ENCODE data around the gene HLA-DPB1.

HLA-DPB1 gene

GRCh38 chr6:33105386-33105785, 29.6 kb downstream of the HLA-DPB1 start:
- no peak for DNase-seq

DNA sequence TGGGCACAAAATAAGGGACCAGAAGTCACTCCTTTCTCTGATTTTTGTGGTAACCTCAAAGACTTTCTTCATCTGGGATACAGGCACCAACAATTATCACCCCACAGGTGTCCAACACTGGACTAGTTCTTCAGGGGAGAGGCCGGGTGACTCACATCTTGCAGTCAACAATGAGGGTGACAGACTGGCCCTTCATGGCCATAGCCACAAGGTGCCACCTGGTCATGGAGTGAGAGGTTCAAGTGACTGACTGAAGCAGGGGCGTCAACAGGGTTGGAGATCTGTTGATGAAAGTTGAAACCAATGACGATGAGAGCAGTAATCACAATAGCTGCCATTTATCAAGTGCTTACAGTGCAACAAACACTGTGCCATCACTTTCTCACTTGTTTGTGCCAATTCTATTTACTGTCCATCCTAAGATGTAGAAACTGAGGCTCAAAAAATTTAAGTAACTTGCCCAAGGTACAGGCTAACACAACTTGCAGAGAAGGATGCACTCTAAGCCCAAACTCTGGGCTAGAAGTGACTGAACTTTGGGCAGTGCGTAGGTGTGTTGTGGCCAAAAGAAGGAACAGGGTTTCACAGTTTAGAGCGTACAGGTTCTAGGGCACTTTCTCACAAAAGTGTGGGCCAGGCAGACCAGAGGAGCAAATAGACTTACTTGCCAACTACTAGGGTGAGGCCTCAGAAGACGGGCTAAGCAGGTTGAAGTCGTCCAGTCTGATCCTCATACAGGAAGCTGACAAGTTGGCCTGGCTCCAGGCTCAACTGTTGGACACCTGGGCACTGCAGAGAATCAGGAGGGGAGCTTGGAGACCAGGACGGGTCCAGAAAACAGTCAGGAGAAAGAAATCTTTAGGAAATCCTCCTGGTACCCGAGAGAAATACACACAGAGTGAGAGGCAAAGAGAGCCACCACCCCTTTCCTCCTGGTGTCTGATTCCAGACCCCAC, 30.4 kb downstream of the HLA-DPB1 start:
- DNase-seq, result no peak

DNA sequence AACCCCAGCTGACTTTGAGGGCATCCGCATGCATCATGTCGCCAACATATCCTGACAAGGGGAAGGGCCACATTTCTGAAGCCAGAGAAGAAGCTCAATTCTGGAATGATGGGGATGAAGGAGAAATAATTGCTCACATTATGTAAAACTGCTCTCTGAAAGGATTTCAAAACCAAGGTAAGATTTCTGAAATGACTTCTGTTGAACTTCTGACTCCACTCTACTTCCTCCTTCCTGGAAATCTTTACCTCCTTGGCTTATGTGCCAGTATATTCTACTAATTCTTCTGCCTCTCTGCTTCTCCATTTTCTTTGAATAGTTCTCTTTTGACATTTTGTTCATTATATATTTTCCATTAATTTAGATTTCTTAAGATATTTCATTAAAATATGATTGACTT, 31.9 kb downstream of the HLA-DPB1 start:
- DNase-seq, result no peak

- no peak for DNase-seq
Observed at GRCh38 chr6:33108307-33108706, 32.5 kb downstream of the HLA-DPB1 start.

DNA sequence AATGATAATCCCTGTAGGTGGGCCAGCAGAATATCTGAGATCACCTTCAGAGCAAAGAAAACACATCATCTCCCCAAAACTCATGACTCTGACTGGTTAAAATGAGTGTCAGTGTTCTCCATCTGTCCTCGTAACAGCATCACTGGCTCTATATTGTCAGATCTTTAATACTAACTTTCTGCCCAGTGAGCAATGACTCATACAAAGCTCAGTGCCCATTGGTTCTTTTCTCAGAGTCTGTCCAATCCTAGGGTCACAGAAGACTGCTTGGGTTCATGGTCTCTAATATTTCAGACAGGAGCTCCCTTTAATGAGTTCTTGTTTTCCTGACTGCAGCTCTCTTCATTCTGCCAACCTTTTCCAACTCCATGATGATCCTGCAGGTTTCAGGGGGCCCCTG, 36.4 kb downstream of the HLA-DPB1 start:
- DNase-seq, result no peak

GRCh38 chr6:33113755-33114154, 38.0 kb downstream of the HLA-DPB1 start:
- DNase-seq, result no peak

DNA sequence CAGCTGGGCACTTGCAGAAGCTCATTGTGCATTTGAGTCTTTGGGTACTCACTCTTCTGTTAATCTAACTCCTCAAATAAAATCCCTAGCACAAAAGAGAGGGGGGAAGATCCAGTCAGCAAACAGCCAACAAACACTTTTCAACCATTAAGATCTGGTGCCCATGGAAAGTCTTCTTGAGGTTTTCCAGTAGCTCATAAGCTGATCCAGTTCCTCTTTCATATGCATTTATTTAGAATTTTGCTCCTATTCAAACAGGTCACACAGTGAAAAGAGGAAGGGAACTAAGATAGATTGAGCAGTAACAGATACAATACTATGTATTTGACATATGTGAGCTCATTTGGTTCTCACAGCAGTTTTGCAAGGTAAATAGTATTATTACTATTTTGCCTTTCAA, 38.6 kb downstream of the HLA-DPB1 start:
- no peak for DNase-seq

DNA sequence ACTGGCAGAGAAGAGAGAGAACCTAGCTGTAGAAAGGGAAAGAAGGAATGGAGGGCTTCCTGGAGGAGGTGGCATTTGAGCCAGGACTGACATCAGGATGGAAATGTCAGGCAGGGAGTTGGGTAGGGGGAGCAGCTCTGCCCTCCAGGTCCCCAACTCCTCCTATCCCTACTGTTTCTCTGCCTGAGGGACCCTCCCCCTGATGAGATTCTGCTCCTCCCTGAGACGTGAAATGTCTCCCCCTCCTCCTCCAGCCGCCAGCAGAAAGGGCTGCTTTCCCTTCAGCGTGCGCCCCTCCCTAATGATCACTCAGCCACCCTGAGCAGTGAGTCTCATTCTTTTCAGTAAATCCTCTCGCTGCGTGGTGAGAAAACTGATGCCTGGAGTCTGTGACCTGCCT, 40.6 kb downstream of the HLA-DPB1 start:
- no peak for DNase-seq

GRCh38 chr6:33116841-33117711, 41.3 kb downstream of the HLA-DPB1 start:
- DNase-seq, result peak; percentile 18

- no peak for DNase-seq
Observed at GRCh38 chr6:33117811-33118277, 42.1 kb downstream of the HLA-DPB1 start.

DNA sequence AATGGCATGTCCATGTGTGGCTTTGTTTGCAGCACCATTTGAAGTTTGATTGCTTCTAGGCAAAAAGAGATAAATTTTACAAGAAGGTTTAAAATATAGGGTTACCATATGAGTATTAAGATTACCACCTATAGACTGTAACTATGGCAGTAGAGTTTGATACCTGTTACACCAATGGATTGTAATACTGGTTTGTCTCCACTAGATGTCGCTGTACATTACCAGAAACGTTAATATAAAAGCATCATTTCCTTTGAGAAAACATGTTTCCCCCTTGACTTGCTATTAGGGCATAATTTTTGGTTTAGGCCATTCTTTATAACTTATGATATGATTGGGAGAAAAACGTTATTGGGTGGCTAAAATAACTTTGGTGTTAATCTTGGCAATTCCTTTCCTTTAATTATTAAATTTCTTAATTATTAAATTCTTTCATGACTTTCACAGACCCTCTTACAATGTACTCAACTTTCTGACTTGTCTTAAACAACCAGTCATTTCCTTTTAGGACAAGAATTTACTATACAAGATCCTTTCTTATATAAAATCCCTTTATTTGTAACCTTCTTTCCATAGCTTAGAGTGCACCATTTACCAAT, 42.8 kb downstream of the HLA-DPB1 start:
- DNase-seq, result peak; percentile 64

DNA sequence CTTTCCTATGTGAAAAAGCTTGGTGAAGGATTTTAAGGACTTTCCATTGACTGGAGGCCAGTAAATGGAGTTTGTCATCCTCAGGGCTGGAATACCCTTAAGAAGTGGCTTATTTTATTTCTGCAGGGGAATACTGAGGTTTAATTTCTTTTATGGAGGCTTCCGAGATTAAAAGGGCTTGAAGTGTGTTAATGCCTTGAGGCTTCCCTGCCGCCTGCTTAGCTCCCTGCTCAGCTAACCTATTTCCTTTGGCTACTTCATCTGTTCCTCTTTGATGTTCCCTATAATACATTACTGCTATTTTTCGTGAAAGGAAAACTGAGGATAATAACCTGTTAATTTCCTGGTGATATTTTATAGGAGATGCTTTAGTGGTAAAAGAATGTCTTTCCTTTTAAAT, 44.2 kb downstream of the HLA-DPB1 start:
- no peak for DNase-seq

DNA sequence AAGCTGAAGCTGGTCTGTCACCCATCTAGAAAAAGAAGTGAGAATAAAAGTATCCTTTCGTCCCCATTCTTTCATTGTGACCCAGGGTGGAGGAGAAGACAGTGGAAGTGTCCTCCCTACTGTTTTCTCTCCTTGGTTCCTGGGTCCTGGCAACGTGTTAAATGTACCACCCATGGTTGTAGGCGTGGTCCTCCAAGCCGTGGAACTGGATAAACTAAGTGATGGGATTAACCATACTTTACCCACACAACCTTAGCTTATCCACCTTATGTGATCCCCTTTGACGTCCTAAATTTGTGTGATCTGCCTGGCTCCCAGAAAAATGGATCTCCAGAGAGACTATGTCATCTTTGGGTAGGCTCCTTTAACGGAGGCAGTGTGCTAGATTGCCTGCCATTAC, 47.4 kb downstream of the HLA-DPB1 start:
- DNase-seq, result no peak

DNA sequence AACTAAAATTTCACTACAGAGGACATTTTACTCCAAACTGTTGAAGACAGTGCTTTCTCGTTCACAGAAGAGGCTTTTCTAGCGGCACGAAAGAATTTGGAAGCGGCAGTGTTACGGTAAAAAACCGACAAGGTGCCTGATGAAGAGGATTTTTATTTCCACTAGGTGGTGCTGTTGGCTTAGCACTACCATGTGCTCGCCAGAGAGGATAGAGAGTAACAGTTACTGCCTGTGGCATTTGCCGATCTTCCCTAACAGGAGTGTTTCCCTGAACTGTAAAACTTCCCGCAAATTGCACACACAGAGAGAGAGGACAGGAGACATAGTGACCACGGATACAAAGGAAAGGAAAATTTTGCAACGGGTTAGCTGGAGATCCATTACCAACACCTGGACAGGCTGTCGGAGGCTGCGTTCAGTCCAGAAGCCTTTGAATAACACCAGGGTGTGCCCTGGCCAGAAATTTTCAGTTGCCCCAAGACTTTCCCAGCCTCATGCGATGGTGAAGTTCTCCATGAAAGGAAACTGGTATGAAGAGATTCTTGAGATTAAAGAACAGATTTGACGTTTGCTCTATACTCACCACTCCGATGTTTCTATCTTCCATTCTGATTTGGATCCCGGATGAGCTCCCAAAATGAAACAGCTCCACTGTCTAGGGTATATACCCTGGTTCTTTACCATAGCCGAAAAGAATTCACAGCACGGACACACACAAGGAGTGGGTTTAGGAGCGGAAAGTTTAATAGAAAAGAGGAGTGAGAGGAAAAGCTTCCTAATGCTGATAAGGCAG, 48.1 kb downstream of the HLA-DPB1 start:
- DNase-seq, result peak; percentile 75

DNA sequence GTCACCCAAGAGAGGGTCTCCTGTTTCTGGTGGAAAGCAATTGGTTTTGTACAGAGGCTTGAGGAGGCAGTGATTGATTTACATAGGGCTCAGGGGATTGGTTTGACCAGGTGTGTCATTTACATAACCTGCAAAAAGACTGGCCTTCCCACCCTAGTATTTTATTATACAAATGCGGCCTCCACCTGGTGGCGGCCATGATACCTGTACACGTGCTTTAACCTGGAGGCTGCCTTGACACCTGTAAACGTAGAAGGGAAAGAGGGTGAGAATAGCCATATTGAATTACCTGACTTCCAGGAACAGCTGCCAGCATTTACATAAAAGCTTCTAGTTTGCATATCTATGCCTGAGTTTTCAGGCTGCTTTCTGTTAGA, 48.7 kb downstream of the HLA-DPB1 start:
- DNase-seq, result no peak

GRCh38 chr6:33124947-33125346, 49.2 kb downstream of the HLA-DPB1 start:
- DNase-seq, result no peak

DNA sequence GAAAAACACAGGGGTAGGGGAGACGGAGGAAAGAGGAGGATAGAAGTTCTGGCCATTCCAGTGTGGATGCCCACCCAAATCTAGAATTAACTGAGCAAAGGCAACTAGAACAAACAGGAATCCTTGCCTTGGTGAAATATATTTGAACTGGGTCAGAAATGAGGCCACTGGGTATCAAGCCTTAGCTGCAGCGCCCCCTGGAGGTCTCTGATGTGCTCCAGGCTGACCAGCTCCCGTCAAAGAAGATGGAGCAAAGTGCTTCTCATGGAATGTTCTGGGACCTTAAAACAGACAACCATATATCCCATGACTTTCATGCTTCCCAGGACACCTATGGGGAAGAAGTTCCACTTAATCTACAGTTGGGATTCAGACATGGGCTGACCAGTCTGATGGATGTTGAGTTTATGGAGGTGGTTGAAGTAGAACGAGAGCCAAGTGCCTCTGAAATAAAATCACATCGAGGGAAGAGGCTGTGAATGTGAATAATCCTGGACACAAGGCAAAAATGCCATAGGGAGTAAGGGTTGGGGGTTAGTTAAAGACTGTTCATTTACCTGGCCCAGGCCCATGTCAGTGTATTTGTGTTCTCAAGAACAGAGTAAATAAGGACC, 50.4 kb downstream of the HLA-DPB1 start:
- peak; percentile 74 for DNase-seq

DNA sequence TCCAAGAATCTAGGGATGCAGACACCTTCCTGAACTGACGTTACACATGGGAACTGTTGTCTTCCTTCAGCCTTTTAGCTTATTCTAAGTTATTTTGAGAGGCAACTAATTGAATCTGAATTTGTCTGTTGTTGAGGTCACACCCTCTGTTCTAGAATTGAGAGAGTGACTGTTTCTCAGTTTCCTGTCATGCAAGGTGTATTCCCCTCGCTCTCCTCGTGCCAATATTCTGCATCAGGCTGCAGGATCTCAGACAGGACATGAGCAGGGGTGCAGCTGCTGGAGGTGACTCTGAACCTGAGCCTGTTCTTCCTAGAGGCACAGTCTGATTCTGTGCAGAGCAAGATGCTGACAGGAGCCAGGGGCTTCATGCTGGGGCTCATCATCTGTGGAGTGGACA, 52.5 kb downstream of the HLA-DPB1 start:
- no peak for DNase-seq

DNA sequence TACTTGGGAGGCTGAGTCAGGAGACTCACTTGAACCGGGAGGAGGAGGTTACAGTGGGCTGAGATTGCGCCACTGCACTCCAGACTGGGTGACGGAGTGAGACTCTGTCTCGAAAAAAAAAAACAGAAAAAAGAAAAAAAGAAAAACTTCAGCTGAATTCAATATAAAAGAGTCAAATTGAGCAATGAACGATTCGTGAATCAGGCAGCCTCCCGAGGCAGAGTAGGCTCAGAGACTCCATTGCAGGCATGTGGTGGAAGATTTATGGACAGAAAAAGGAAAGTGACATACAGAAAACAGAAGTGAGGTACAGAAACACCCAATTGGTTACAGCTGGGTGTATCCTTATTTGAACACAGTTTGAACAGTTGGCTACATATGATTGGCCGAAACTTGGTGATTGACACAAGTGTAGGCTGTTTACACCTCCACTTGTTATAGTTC, 56.3 kb downstream of the HLA-DPB1 start:
- no peak for DNase-seq

DNA sequence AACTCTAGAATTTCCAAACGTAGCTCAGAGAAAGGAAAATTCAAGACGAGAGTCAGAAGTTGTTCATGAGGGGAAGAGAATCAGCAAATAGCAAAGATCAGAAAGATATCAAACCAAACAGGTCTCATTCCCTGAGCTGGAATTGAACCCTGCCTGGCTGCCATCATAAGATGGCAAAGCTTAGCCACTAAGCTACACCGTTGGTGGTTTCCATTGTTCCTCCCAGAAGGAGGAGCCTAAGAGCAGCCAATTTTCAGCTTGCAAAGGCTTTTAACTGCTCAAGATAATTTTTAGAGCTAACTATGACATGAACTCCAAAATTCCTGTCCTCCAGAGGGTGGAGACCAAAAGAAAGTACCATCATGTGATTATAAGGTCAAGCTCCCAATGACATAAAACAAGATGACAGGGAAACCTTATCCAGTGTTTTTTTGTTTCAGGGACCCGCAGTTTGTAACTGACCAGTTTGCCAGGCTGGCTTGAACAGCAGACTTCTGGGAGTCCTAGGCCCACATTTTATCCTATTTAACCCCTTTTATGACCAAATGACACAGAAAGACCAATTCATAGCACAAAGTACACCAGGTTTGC, 60.6 kb downstream of the HLA-DPB1 start:
- DNase-seq, result no peak
